Vagina (tissue), 2 donors: ENCODE results near the gene TPSG1. TPM values are rescaled to one million over a fixed set of nuclear protein-coding genes. Genes with fewer than 3 reads are reported as not detected.

Source experiments
- DNase-seq, 2 donors: peaks; one replicate each; pipeline ENCODE4 v3.0.0-alpha.2; 2017; ENCODE audit errors: extremely low spot score in 2 of 2
- H3K27ac ChIP-seq: fragments of 200-600 bp; sonication (generic); one replicate; pipeline ENCODE4 v1.5.1; 2019
- H3K27me3 ChIP-seq: fragments of 200-600 bp; sonication (generic); one replicate; pipeline ENCODE4 v1.5.1; 2019
- H3K36me3 ChIP-seq, 2 donors: fragments of 200-600 bp; sonication (generic); one replicate each; pipeline ENCODE4 v1.5.1; 2017 to 2019
- H3K4me1 ChIP-seq: fragments of 200-600 bp; sonication (generic); one replicate; pipeline ENCODE4 v1.5.1; 2019
- H3K4me3 ChIP-seq, 2 donors: fragments of 200-600 bp; sonication (generic); 1 replicate in 1 of 2; 2 replicates in 1 of 2; pipeline ENCODE4 v1.5.1; 2016 to 2019
- H3K9me3 ChIP-seq: fragments of 200-600 bp; sonication (generic); one replicate; pipeline ENCODE4 v1.5.1; 2019
- CTCF ChIP-seq, 3 experiments: fragments of 450-650 bp in 2 of 3; fragments of 200-600 bp in 1 of 3; sonication (generic) in 1 of 3; IDR thresholded peaks; one replicate each; pipeline ENCODE4 v1.5.1; 2017 to 2019; ENCODE audit warnings: antibody characterized with exemption in 3 of 3, mild to moderate bottlenecking in 2 of 3, moderate library complexity in 2 of 3
- POLR2A ChIP-seq, 2 donors: fragments of 450-650 bp; IDR thresholded peaks; one replicate each; pipeline ENCODE4 v1.6.1; 2017; ENCODE audit warnings: antibody characterized with exemption in 2 of 2, mild to moderate bottlenecking in 2 of 2, moderate library complexity in 2 of 2
- POLR2AphosphoS5 ChIP-seq, 2 donors: sonication (generic); formaldehyde crosslinking; IDR thresholded peaks; one replicate each; pipeline ENCODE4 v1.9.0; 2017; ENCODE audit warnings: antibody characterized with exemption in 2 of 2, mild to moderate bottlenecking in 2 of 2, low read depth in 1 of 2; ENCODE audit not compliant: insufficient read depth in 1 of 2
- intact Hi-C: fragments of 100-400 bp; cut with DNase I; formaldehyde crosslinking; loops from one replicate; pipeline ENCODE4 v1.15.1; 2023
- total RNA-seq: library from RNA; depleted of rRNA; stranded (reverse); fragments of >200 nt; gene quantifications from one replicate; pipeline ENCODE4 v1.2.3, GENCODE V29; 2016

Gene TPSG1
- total RNA-seq, 1 donor from 2014 or later: not detected

- no peak for TF ChIP-seq POLR2A (IDR thresholded peaks at IDR 0.05)
- TF ChIP-seq CTCF (IDR thresholded peaks at IDR 0.05): no peak
- no peak for TF ChIP-seq POLR2AphosphoS5 (IDR thresholded peaks at IDR 0.05; ENCODE audit: insufficient read depth in 1 of 2, low read depth in 1 of 2)
- Histone ChIP-seq H3K4me3 (no peak overlapping the region), H3K27me3 (no peaks in the 10 kb centered on the region), H3K27ac (no peak overlapping the region), H3K9me3 (no peaks in the 10 kb centered on the region), H3K36me3 (peaks cover 0 to 3% of the 10 kb centered on the region in 2 donors), H3K4me1 (no peaks in the 10 kb centered on the region)
- DNase-seq: no peak
- intact Hi-C loops: no loop called here
Measured at GRCh38 chr16:1212616-1213194, 12.4 kb downstream of the TPSG1 start.

- Histone ChIP-seq H3K4me1 (no peaks in the 10 kb centered on the region), H3K4me3 (no peak overlapping the region), H3K27ac (no peak overlapping the region), H3K27me3 (no peaks in the 10 kb centered on the region), H3K36me3 (peaks cover 0 to 3% of the 10 kb centered on the region in 2 donors), H3K9me3 (no peaks in the 10 kb centered on the region)
- no peak for TF ChIP-seq CTCF (IDR thresholded peaks at IDR 0.05)
- no peak for TF ChIP-seq POLR2A (IDR thresholded peaks at IDR 0.05)
- no peak for TF ChIP-seq POLR2AphosphoS5 (IDR thresholded peaks at IDR 0.05; ENCODE audit: insufficient read depth in 1 of 2, low read depth in 1 of 2)
- intact Hi-C loops: no loop called here
- no peak for DNase-seq
Measured at GRCh38 chr16:1211451-1212268, 13.4 kb downstream of the TPSG1 start.

GRCh38 chr16:1210461-1210860, 14.6 kb downstream of the TPSG1 start:
- H3K27me3 ChIP-seq: no peaks in the 10 kb centered on the region
- DNase-seq: no peak
- no peak overlapping the region for H3K4me3 ChIP-seq
- peaks cover 0 to 3% of the 10 kb centered on the region in 2 donors for H3K36me3 ChIP-seq
- no peaks in the 10 kb centered on the region for H3K4me1 ChIP-seq
- no peaks in the 10 kb centered on the region for H3K9me3 ChIP-seq
- no peak for TF ChIP-seq CTCF (IDR thresholded peaks at IDR 0.05)
- no peak for TF ChIP-seq POLR2AphosphoS5 (IDR thresholded peaks at IDR 0.05; ENCODE audit: insufficient read depth in 1 of 2, low read depth in 1 of 2)
- no peak for TF ChIP-seq POLR2A (IDR thresholded peaks at IDR 0.05)
- no peak overlapping the region for H3K27ac ChIP-seq
- intact Hi-C loops: no loop called here

GRCh38 chr16:1209081-1209480, 16.0 kb downstream of the TPSG1 start:
- no peak for DNase-seq
- H3K27me3 ChIP-seq: no peaks in the 10 kb centered on the region
- H3K36me3 ChIP-seq: peaks cover 0 to 3% of the 10 kb centered on the region in 2 donors
- no peaks in the 10 kb centered on the region for H3K4me1 ChIP-seq
- H3K4me3 ChIP-seq: no peak overlapping the region
- intact Hi-C loops: no loop called here
- no peaks in the 10 kb centered on the region for H3K9me3 ChIP-seq
- H3K27ac ChIP-seq: no peak overlapping the region
- no peak for TF ChIP-seq CTCF (IDR thresholded peaks at IDR 0.05)
- TF ChIP-seq POLR2AphosphoS5 (IDR thresholded peaks at IDR 0.05; ENCODE audit: insufficient read depth in 1 of 2, low read depth in 1 of 2): no peak
- TF ChIP-seq POLR2A (IDR thresholded peaks at IDR 0.05): no peak
